ENCODE data around the gene C14orf132. TPM values are rescaled to one million over a fixed set of nuclear protein-coding genes. Genes with fewer than 3 reads are reported as not detected.

Gene C14orf132
- total and polyA plus RNA-seq, 10 of the 15 experiments (the other 5 are each of a cell fraction or from before 2014, with no cell fraction given), result under 0.01 to 1.2 (median 0.03) TPM; not detected in 2

GRCh38 chr14:96059519-96060135, 20.5 kb downstream of the C14orf132 start:
- in situ Hi-C loops (cut with MboI) (no loop called here), intact Hi-C loops (cut with micrococcal nuclease; ENCODE audit: unreplicated experiment) (loop anchor here (5.0 kb wide), 1 partner anchor 218 kb away; no protein-coding TSS in a partner anchor)
- ChIA-PET CTCF (interaction anchor here (1.4 to 5.5 kb wide), 3 partner anchors 39 to 217 kb away, joined by 3 to 82 read pairs (median 4); no protein-coding TSS in a partner anchor), POLR2A (no interaction called here), SMC1A (ENCODE audit: uncharacterized antibody, unreplicated experiment) (interaction anchor here (0.8 to 2.7 kb wide), 4 partner anchors 11 to 61 kb away, joined by 3 to 20 read pairs (median 4); no protein-coding TSS in a partner anchor), RAD21 (ENCODE audit: unreplicated experiment) (interaction anchor here (1.4 to 2.8 kb wide), 2 partner anchors 39 to 41 kb away, joined by 3 to 12 read pairs; no protein-coding TSS in a partner anchor)
- no peak for ATAC-seq
- Histone ChIP-seq H3K4me3 (no peak overlapping the region), H3K36me3 (ENCODE audit: control insufficient read depth in 2 of 2, insufficient read depth in 2 of 2, low read length in 1 of 2) (no peaks in the 10 kb centered on the region), H3K9me3 (replicated peaks; ENCODE audit: control insufficient read depth, insufficient read depth, low read length) (no peaks in the 10 kb centered on the region), H3K4me1 (ENCODE audit: control insufficient read depth, insufficient read depth, low read length) (no peaks in the 10 kb centered on the region), H3K27ac (ENCODE audit: control insufficient read depth, insufficient read depth) (no peak overlapping the region), H3K9ac (ENCODE audit: control insufficient read depth, insufficient read depth, low read length) (no peak overlapping the region), H4K20me1 (ENCODE audit: control insufficient read depth, insufficient read depth) (no peaks in the 10 kb centered on the region), H3K79me2 (ENCODE audit: control insufficient read depth, insufficient read depth, low read length) (no peaks in the 10 kb centered on the region), H3K4me2 (ENCODE audit: control insufficient read depth, insufficient read depth) (no peak overlapping the region), H3K27me3 (replicated peaks in 1 of 2; ENCODE audit: control insufficient read depth in 2 of 2, insufficient read depth in 2 of 2, low read length in 1 of 2) (peaks cover 0 to 4% of the 10 kb centered on the region in 2 experiments), H2AFZ (ENCODE audit: control insufficient read depth, low read depth, low read length) (no peak overlapping the region)
- no TSS peak for BruUV-seq (replicated peaks)
- WGBS (ENCODE audit: insufficient coverage, insufficient replicate concordance, low lambda C conversion rate, missing lambda C conversion rate), result 9% methylated on average over 3 of the region's 3 CpGs
- no peak for FAIRE-seq
- DNase-seq (ENCODE audit: low read depth, low spot score), result no peak
- no peak for TF ChIP-seq MTA2 (IDR thresholded peaks at IDR 0.05; ENCODE audit: low read depth)

- SMC1A ChIA-PET (ENCODE audit: uncharacterized antibody, unreplicated experiment), result interaction anchor here (0.8 to 2.7 kb wide), 6 partner anchors 10 to 62 kb away, joined by 3 to 20 read pairs (median 3); no protein-coding TSS in a partner anchor
- H3K36me3 ChIP-seq (ENCODE audit: control insufficient read depth in 2 of 2, insufficient read depth in 2 of 2, low read length in 1 of 2), result no peaks in the 10 kb centered on the region
- WGBS (ENCODE audit: insufficient coverage, insufficient replicate concordance, low lambda C conversion rate, missing lambda C conversion rate), result 72% methylated on average over 7 of the region's 7 CpGs
- FAIRE-seq (no peak), DNase-seq (ENCODE audit: low read depth, low spot score) (no peak), ATAC-seq (no peak)
- POLR2A ChIA-PET, result no interaction called here
- H3K79me2 ChIP-seq (ENCODE audit: control insufficient read depth, insufficient read depth, low read length), result no peaks in the 10 kb centered on the region
- no peak overlapping the region for H3K4me2 ChIP-seq (ENCODE audit: control insufficient read depth, insufficient read depth)
- H3K4me3 ChIP-seq, result no peak overlapping the region
- H3K27me3 ChIP-seq (replicated peaks in 1 of 2; ENCODE audit: control insufficient read depth in 2 of 2, insufficient read depth in 2 of 2, low read length in 1 of 2), result peaks cover 0 to 4% of the 10 kb centered on the region in 2 experiments
- no peaks in the 10 kb centered on the region for H4K20me1 ChIP-seq (ENCODE audit: control insufficient read depth, insufficient read depth)
- H3K4me1 ChIP-seq (ENCODE audit: control insufficient read depth, insufficient read depth, low read length), result no peaks in the 10 kb centered on the region; the same call in 1 of the 2 replicates
- intact Hi-C loops (cut with micrococcal nuclease; ENCODE audit: unreplicated experiment) (no loop called here), in situ Hi-C loops (cut with MboI) (no loop called here)
- no peak overlapping the region for H3K27ac ChIP-seq (ENCODE audit: control insufficient read depth, insufficient read depth)
- RAD21 ChIA-PET (ENCODE audit: unreplicated experiment), result interaction anchor here (0.9 to 2.8 kb wide), 3 partner anchors 18 to 40 kb away, joined by 3 to 12 read pairs (median 3); no protein-coding TSS in a partner anchor
- H3K9ac ChIP-seq (ENCODE audit: control insufficient read depth, insufficient read depth, low read length), result no peak overlapping the region
- no peak overlapping the region for H2AFZ ChIP-seq (ENCODE audit: control insufficient read depth, low read depth, low read length)
- H3K9me3 ChIP-seq (replicated peaks; ENCODE audit: control insufficient read depth, insufficient read depth, low read length), result no peaks in the 10 kb centered on the region
- BruUV-seq (replicated peaks), result no TSS peak
- TF ChIP-seq CREB1 (IDR thresholded peaks at IDR 0.05; ENCODE audit: low read depth) (no peak), SREBF2 (IDR thresholded peaks at IDR 0.05; ENCODE audit: low read length) (no peak), JUNB (IDR thresholded peaks at IDR 0.05) (no peak)
- CTCF ChIA-PET, result interaction anchor here (0.9 to 5.5 kb wide), 6 partner anchors 19 to 216 kb away, joined by 3 to 82 read pairs (median 5); no protein-coding TSS in a partner anchor
Observed at GRCh38 chr14:96060186-96060933, 21.2 kb downstream of the C14orf132 start.
